AG04450 (cell line): Measurements from ENCODE around the gene WNT6. TPM values are rescaled to one million over a fixed set of nuclear protein-coding genes. Genes with fewer than 3 reads are reported as not detected.

Experiments used
- CTCF ChIA-PET: fragments of 300-600, 350-600 bp; formaldehyde crosslinking; extraction: SDS; loops from one replicate; lab custom pipeline; 2022; ENCODE audit warnings: antibody characterized with exemption, inconsistent platforms; lab: Charles Lee
- POLR2A ChIA-PET: fragments of 350-600 bp; formaldehyde crosslinking; extraction: SDS; loops from one replicate; lab custom pipeline; 2021; ENCODE audit warnings: antibody characterized with exemption, inconsistent platforms; lab: Yijun Ruan, JAX
- DNase-seq: peaks from one replicate; pipeline ENCODE4 v3.0.0-alpha.2; 2011; ENCODE audit warnings: low read depth, low spot score
- H3K27ac ChIP-seq: one replicate; pipeline ENCODE4 v1.5.1; 2012; ENCODE audit warnings: low read depth, low read length, control low read depth
- H3K27me3 ChIP-seq: one replicate; pipeline ENCODE4 v1.6.0; 2012; ENCODE audit warnings: low read length; ENCODE audit not compliant: control insufficient read depth, insufficient read depth
- H3K4me3 ChIP-seq: 2 replicates; pipeline ENCODE4 v1.5.1; 2011; ENCODE audit warnings: mild to moderate bottlenecking, low read depth, low read length, control low read depth
- H3K9me3 ChIP-seq: 2 replicates; pipeline ENCODE4 v1.5.1; 2012; ENCODE audit warnings: low read length; ENCODE audit not compliant: control insufficient read depth, insufficient read depth
- polyA plus RNA-seq: library from polyadenylated mRNA; depleted of rRNA; stranded (reverse); fragments of >200 nt; gene quantifications from 2 replicates; pipeline ENCODE4 v1.2.3, GENCODE V29; 2011
- TF ChIP-seq, protein P1 (sequence below): IDR thresholded peaks from 2 replicates; pipeline ENCODE4 v1.5.1; 2011; ENCODE audit warnings: low read depth, low read length, control low read depth, inconsistent platforms

Gene WNT6
- polyA plus RNA-seq, 1 experiment, result not detected

DNA sequence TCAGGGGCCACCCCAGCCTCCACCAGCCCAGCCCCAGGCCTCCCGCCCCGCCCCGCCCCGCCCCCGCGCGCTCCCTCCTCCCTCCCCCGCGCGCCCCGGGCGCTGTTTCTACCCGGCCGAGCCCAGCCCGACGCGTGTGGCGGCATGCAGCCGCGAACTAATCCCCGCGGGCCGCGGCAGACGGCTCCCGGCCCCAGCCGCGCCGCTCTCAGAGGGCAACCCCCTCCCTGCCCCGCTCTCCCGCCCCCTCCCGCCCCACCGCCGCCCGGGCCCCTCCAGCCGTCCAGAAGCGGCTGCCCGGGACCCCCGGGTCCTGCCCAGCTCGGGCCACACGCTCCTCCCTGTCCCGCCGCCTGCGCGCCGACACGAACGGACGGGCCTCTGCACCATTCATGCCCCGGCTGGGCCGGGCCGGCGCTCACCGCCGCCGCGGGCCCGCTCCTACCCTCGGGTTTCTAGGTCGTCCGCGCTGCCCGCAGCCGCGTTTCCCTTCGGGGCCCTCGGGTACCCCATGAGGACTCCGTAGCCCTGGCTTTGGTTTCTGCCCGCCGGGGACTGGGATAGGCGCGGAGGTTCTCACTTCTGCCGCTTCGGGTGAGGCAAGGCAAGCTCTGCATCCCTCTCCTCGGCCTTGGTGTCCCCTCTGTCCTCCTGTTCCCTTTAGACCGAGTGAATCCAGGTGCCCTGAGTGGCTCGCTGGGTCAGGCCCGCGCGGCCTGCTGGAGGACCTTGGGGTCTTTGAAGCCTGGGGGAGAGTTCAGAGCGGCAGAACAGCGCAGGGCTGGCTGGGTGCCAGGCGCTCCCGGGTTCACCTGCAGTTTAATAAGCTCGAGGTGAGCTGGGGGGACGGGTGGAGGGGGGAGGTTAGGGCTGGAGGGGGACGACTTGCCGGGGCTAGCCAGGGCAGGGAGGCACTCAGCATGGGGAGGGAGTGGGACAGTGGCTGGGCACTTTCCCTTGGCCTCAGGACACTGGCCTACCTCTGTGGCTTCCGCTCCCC is 24.2 kb downstream of the WNT6 start:
- no peak for DNase-seq
- Histone ChIP-seq H3K9me3 (no peaks in the 10 kb centered on the region; the same call in 1 of the 2 replicates), H3K27ac (no peak overlapping the region), H3K27me3 (peaks cover 84% of the 10 kb centered on the region), H3K4me3 (no peak overlapping the region)
- ChIA-PET CTCF (no interaction called here), POLR2A (no interaction called here)
- TF ChIP-seq, protein P1, sequence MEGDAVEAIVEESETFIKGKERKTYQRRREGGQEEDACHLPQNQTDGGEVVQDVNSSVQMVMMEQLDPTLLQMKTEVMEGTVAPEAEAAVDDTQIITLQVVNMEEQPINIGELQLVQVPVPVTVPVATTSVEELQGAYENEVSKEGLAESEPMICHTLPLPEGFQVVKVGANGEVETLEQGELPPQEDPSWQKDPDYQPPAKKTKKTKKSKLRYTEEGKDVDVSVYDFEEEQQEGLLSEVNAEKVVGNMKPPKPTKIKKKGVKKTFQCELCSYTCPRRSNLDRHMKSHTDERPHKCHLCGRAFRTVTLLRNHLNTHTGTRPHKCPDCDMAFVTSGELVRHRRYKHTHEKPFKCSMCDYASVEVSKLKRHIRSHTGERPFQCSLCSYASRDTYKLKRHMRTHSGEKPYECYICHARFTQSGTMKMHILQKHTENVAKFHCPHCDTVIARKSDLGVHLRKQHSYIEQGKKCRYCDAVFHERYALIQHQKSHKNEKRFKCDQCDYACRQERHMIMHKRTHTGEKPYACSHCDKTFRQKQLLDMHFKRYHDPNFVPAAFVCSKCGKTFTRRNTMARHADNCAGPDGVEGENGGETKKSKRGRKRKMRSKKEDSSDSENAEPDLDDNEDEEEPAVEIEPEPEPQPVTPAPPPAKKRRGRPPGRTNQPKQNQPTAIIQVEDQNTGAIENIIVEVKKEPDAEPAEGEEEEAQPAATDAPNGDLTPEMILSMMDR, result no peak

DNA sequence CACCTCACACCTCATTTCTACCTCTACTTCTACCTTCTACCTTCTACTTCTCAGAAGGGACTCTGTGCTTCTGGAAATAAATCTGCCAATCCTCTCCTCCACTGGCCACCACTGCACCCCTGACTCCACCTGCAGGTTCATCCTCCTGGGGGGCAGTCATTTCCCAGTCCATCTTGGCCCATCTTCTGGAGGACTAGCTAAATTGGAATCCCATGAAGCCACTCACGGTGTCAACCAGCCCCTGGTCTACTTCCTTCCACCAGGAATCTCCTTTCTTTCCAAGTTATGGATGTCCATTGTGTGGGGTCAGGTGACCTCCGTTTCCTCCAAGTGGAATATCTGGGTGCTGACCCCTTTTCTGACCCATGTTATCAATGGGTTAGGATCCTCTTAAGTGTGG is 24.9 kb downstream of the WNT6 start:
- no peak overlapping the region for H3K4me3 ChIP-seq
- TF ChIP-seq, protein P1, result no peak
- peaks cover 79% of the 10 kb centered on the region for H3K27me3 ChIP-seq
- DNase-seq, result no peak
- no peaks in the 10 kb centered on the region; the same call in 1 of the 2 replicates for H3K9me3 ChIP-seq
- no peak overlapping the region for H3K27ac ChIP-seq
- ChIA-PET CTCF (interaction anchor here (0.6 to 5.3 kb wide), 3 partner anchors 9 to 111 kb away, joined by 3 to 55 read pairs (median 53); no protein-coding TSS in a partner anchor), POLR2A (no interaction called here)

DNA sequence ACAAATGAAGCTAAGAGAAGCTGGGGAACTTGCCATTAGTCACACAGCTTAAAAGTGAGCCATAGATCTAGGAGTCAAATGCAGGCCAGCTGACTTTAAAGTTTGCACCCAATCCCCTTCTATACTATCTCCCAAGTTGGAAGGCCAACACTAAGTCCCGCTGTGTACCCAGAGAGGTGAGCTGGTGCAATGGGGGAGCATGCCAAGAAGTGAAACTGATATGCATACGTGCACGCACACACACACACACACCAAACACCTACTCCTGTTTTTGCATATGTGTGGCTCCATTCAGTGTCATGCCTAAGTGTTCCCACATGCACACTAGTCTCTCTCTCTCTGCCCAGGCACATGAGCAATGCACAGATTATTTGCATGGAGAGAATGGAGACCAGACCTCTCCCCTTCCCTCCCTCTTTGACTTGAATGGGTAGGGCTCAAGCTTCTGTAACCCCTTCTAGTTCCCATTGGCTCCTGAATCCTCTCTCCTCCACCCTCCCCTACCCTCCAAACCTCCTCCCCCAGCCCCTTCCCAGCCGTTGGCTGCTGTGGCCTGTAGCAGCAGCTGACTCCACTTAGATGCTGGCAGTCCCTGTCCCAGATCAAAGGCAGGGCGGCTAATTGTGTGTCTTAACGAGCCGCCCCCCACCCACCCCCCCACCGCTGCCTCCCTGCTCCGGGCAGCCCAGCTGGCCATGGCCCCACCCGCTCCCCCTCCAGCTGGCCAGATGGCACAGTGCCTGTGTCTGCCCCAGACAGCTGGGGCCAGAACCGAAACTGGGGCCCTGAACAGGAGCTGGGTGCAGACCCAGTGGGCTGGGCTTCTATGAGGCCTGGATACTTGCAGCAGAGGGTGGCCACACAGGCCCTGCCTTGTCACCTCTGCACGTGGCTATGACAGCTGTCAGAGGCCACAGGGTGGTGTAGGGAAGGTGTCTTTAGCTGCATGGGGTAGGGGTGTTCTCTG is 26.7 kb downstream of the WNT6 start:
- TF ChIP-seq, protein P1, result no peak
- Histone ChIP-seq H3K27me3 (peaks cover 79% of the 10 kb centered on the region), H3K4me3 (no peak overlapping the region), H3K9me3 (no peaks in the 10 kb centered on the region), H3K27ac (no peak overlapping the region)
- ChIA-PET CTCF (interaction anchor here (4.7 to 5.3 kb wide), 2 partner anchors 11 to 12 kb away, joined by 53 to 55 read pairs; no protein-coding TSS in a partner anchor), POLR2A (no interaction called here)
- no peak for DNase-seq

DNA sequence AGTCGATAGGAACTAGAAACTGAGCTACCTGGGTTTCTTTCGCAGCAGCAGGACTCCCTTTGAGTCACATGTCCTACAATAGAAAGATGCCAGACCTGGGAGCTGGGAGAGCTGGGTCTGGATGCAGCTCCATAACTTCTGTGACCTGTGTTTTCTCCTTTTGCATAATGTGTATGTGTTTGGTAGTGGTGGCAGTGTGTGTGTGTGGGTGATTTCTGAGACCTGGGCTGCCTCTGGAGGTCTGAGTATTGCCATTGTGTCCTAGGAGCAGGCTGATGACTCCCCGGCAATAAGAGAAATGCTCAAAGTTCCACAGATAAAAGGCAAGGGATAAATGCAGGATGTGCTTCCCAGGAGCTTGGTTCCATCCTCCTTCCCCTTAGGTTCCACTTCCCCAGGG is 27.5 kb downstream of the WNT6 start:
- no peaks in the 10 kb centered on the region for H3K9me3 ChIP-seq
- CTCF ChIA-PET, result interaction anchor here (0.8 to 5.3 kb wide), 4 partner anchors 9 to 78 kb away, joined by 3 to 55 read pairs (median 30); no protein-coding TSS in a partner anchor
- POLR2A ChIA-PET, result no interaction called here
- DNase-seq, result no peak
- TF ChIP-seq, protein P1, result no peak
- H3K4me3 ChIP-seq, result no peak overlapping the region
- no peak overlapping the region for H3K27ac ChIP-seq
- peaks cover 79% of the 10 kb centered on the region for H3K27me3 ChIP-seq
